Measurements from ENCODE around the gene ZNF892. TPM values are rescaled to one million over a fixed set of nuclear protein-coding genes. Genes with fewer than 3 reads are reported as not detected.

Gene ZNF892
- total and polyA plus RNA-seq, 9 of the 15 experiments (the other 6 are each of a cell fraction or from before 2014, with no cell fraction given), result 0.07 to 0.13 (median 0.09) TPM; not detected in 6

DNA sequence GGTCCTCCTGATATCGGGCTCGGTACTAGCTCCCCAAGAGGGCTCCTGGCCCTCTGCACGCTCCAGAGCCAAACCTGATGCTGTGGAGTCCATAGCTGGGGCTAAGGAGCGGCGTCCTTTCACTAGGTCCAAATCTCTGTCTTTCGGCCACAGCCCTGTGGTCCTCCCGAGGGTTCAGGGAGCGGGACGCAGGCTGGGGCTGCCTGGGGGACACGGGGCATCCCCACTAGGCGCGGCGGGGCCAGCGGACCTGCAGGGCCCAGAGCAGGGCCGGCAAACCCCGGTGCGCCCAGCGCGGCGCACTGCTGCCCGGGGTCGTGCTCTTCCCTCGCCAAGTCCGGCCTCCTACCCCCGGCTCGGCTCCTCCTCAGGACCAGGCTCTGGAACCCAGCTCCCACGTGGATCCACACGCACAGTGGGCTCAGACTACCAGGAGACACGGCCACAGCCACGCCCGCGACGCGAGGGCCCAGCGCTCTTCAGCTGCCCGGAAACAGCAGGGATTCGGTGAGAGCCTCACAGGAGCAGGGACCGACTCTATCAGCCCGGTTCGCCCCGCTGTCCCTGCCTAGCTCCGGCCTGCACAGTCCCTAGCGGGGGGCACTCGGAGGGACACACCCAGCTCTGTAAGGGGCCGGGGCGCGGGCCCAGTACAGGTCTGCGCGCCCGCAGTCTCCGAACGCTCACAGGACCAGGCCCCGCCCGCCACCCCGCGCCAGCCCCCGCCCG lies 48.3 kb upstream of the ZNF892 start (continued):
- TF ChIP-seq, protein P1, sequence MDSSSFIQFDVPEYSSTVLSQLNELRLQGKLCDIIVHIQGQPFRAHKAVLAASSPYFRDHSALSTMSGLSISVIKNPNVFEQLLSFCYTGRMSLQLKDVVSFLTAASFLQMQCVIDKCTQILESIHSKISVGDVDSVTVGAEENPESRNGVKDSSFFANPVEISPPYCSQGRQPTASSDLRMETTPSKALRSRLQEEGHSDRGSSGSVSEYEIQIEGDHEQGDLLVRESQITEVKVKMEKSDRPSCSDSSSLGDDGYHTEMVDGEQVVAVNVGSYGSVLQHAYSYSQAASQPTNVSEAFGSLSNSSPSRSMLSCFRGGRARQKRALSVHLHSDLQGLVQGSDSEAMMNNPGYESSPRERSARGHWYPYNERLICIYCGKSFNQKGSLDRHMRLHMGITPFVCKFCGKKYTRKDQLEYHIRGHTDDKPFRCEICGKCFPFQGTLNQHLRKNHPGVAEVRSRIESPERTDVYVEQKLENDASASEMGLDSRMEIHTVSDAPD (CRISPR knock-in tag; IDR thresholded peaks at IDR 0.05), result no peak
- TF ChIP-seq, protein P2, sequence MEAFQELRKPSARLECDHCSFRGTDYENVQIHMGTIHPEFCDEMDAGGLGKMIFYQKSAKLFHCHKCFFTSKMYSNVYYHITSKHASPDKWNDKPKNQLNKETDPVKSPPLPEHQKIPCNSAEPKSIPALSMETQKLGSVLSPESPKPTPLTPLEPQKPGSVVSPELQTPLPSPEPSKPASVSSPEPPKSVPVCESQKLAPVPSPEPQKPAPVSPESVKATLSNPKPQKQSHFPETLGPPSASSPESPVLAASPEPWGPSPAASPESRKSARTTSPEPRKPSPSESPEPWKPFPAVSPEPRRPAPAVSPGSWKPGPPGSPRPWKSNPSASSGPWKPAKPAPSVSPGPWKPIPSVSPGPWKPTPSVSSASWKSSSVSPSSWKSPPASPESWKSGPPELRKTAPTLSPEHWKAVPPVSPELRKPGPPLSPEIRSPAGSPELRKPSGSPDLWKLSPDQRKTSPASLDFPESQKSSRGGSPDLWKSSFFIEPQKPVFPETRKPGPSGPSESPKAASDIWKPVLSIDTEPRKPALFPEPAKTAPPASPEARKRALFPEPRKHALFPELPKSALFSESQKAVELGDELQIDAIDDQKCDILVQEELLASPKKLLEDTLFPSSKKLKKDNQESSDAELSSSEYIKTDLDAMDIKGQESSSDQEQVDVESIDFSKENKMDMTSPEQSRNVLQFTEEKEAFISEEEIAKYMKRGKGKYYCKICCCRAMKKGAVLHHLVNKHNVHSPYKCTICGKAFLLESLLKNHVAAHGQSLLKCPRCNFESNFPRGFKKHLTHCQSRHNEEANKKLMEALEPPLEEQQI (IDR thresholded peaks at IDR 0.05), result no peak
- TF ChIP-seq TRIM24 (IDR thresholded peaks at IDR 0.05) (no peak), ZNF707 (CRISPR knock-in tag; conservative IDR thresholded peaks at IDR 0.05) (no peak), SIN3A (IDR thresholded peaks at IDR 0.05; ENCODE audit: borderline replicate concordance in 2 of 2, control insufficient read depth in 1 of 2, low read depth in 2 of 2, low read length in 2 of 2) (0 out of 4 replicates have a peak, but pooled peaks of 1 of the 2 experiments have one; percentile 27), SAFB2 (IDR thresholded peaks at IDR 0.05; ENCODE audit: borderline replicate concordance, low read depth, low read length, severe bottlenecking) (no peak), NFIX (CRISPR knock-in tag; IDR thresholded peaks at IDR 0.05; ENCODE audit: low read depth) (no peak), TCF7 (IDR thresholded peaks at IDR 0.05; ENCODE audit: borderline replicate concordance) (no peak), GTF2A2 (tag; IDR thresholded peaks at IDR 0.05) (no peak), SIN3B (IDR thresholded peaks at IDR 0.05; ENCODE audit: low read depth) (no peak)
- TF ChIP-seq, protein P3, sequence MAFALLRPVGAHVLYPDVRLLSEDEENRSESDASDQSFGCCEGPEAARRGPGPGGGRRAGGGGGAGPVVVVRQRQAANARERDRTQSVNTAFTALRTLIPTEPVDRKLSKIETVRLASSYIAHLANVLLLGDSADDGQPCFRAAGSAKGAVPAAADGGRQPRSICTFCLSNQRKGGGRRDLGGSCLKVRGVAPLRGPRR (CRISPR knock-in tag; IDR thresholded peaks at IDR 0.05), result no peak
- TF ChIP-seq, protein P4, sequence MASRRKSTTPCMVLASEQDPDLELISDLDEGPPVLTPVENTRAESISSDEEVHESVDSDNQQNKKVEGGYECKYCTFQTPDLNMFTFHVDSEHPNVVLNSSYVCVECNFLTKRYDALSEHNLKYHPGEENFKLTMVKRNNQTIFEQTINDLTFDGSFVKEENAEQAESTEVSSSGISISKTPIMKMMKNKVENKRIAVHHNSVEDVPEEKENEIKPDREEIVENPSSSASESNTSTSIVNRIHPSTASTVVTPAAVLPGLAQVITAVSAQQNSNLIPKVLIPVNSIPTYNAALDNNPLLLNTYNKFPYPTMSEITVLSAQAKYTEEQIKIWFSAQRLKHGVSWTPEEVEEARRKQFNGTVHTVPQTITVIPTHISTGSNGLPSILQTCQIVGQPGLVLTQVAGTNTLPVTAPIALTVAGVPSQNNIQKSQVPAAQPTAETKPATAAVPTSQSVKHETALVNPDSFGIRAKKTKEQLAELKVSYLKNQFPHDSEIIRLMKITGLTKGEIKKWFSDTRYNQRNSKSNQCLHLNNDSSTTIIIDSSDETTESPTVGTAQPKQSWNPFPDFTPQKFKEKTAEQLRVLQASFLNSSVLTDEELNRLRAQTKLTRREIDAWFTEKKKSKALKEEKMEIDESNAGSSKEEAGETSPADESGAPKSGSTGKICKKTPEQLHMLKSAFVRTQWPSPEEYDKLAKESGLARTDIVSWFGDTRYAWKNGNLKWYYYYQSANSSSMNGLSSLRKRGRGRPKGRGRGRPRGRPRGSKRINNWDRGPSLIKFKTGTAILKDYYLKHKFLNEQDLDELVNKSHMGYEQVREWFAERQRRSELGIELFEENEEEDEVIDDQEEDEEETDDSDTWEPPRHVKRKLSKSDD (conservative IDR thresholded peaks at IDR 0.05; ENCODE audit: low read length), result no peak
- TF ChIP-seq, protein P5, sequence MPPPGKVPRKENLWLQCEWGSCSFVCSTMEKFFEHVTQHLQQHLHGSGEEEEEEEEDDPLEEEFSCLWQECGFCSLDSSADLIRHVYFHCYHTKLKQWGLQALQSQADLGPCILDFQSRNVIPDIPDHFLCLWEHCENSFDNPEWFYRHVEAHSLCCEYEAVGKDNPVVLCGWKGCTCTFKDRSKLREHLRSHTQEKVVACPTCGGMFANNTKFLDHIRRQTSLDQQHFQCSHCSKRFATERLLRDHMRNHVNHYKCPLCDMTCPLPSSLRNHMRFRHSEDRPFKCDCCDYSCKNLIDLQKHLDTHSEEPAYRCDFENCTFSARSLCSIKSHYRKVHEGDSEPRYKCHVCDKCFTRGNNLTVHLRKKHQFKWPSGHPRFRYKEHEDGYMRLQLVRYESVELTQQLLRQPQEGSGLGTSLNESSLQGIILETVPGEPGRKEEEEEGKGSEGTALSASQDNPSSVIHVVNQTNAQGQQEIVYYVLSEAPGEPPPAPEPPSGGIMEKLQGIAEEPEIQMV (tag; conservative IDR thresholded peaks at IDR 0.05; ENCODE audit: low read depth), result no peak
- TF ChIP-seq, protein P6, sequence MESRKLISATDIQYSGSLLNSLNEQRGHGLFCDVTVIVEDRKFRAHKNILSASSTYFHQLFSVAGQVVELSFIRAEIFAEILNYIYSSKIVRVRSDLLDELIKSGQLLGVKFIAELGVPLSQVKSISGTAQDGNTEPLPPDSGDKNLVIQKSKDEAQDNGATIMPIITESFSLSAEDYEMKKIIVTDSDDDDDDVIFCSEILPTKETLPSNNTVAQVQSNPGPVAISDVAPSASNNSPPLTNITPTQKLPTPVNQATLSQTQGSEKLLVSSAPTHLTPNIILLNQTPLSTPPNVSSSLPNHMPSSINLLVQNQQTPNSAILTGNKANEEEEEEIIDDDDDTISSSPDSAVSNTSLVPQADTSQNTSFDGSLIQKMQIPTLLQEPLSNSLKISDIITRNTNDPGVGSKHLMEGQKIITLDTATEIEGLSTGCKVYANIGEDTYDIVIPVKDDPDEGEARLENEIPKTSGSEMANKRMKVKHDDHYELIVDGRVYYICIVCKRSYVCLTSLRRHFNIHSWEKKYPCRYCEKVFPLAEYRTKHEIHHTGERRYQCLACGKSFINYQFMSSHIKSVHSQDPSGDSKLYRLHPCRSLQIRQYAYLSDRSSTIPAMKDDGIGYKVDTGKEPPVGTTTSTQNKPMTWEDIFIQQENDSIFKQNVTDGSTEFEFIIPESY (CRISPR knock-in tag; IDR thresholded peaks at IDR 0.05), result peak; percentile 31; the same call in 1 of the 2 replicates

Measured in K562 (cell line).